Progenitor cell of endocrine pancreas (in vitro differentiated cells): ENCODE data around the gene CDH12. TPM values are rescaled to one million over a fixed set of nuclear protein-coding genes. Genes with fewer than 3 reads are reported as not detected.

Source experiments
- DNase-seq: peaks from one replicate; pipeline ENCODE4 v3.0.0; 2021; ENCODE audit warnings: low spot score; ENCODE audit not compliant: unreplicated experiment
- H3K27ac Mint-ChIP-seq: 2 replicates; pipeline ENCODE4 v1.8.0; 2021; ENCODE audit warnings: mild to moderate bottlenecking, moderate library complexity, mixed read lengths
- H3K27me3 Mint-ChIP-seq: 2 replicates; pipeline ENCODE4 v1.8.0; 2021; ENCODE audit warnings: mixed read lengths
- H3K36me3 Mint-ChIP-seq: 2 replicates; pipeline ENCODE4 v1.8.0; 2022; ENCODE audit warnings: mixed read lengths; ENCODE audit not compliant: insufficient read depth
- H3K4me1 Mint-ChIP-seq: 2 replicates; pipeline ENCODE4 v1.8.0; 2021; ENCODE audit warnings: low read depth, mixed read lengths
- H3K4me3 Mint-ChIP-seq: 2 replicates; pipeline ENCODE4 v1.8.0; 2021; ENCODE audit warnings: low read depth, mild to moderate bottlenecking, moderate library complexity, mixed read lengths
- H3K9me3 Mint-ChIP-seq: 2 replicates; pipeline ENCODE4 v1.8.0; 2021; ENCODE audit warnings: low read depth, mixed read lengths
- total RNA-seq: library from RNA; stranded (reverse); gene quantifications from 2 replicates; pipeline ENCODE4 v1.2.1, GENCODE V29; 2021
- TF ChIP-seq, protein P1 (sequence below): fragments of 200-600 bp; sonication (generic); IDR thresholded peaks from one replicate; pipeline ENCODE4 v1.5.0; 2021; ENCODE audit warnings: antibody characterized with exemption, mild to moderate bottlenecking; ENCODE audit not compliant: unreplicated experiment

The CDH12 gene
- total RNA-seq, 1 donor from 2014 or later, result 2.8 TPM

DNA sequence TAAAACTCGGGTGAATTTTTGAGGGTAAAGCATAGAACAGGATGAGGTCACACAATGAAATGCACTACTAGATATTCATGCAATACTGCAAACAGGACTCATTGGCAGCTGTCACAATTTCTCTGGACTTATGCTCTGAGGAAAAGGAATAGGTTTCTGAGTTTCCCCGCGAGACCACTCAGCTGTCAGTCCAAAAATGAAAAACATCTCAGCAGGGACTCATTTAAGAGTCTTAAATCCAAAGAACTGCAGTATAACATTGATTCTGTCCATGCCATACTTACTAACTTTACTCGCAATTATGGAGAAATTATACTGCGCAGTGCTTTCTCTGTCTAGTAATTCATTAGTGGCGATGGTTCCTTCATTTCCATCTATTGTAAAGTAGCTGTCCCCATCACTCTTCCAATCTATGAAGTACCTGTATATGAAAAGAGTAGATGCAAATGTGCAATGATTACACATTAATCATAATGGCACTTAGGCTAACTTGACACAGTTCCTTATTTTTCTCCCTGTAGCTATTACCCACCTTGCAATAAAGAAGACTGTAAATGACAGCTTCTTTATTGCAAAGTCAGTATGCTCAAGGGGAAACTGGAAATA lies 1070.0 kb downstream of the CDH12 start:
- Mint-ChIP-seq H3K36me3 (no peaks in the 10 kb centered on the region), H3K27ac (no peak overlapping the region), H3K9me3 (peaks cover 8% of the 10 kb centered on the region), H3K27me3 (no peaks in the 10 kb centered on the region), H3K4me3 (no peak overlapping the region), H3K4me1 (peaks cover 2% of the 10 kb centered on the region)
- TF ChIP-seq, protein P1, sequence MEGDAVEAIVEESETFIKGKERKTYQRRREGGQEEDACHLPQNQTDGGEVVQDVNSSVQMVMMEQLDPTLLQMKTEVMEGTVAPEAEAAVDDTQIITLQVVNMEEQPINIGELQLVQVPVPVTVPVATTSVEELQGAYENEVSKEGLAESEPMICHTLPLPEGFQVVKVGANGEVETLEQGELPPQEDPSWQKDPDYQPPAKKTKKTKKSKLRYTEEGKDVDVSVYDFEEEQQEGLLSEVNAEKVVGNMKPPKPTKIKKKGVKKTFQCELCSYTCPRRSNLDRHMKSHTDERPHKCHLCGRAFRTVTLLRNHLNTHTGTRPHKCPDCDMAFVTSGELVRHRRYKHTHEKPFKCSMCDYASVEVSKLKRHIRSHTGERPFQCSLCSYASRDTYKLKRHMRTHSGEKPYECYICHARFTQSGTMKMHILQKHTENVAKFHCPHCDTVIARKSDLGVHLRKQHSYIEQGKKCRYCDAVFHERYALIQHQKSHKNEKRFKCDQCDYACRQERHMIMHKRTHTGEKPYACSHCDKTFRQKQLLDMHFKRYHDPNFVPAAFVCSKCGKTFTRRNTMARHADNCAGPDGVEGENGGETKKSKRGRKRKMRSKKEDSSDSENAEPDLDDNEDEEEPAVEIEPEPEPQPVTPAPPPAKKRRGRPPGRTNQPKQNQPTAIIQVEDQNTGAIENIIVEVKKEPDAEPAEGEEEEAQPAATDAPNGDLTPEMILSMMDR, result no peak
- DNase-seq, result no peak

DNA sequence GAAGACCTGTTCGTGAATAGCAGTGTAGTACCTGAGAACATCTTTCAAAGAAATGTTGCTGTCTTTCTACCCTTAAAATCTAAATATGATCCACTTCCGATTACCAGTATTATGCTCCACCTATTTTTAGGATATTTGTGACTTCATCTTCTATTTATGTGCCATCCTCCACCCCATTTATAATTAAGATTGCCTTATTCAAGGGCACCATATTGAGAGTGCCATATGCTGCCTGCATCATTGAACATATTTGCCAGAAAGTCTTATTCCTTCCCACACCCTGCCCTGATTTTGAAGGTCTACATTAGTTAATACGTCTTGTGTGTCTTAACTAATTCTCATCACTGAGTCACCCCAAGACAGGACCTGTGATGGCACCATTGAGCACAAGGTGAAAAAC lies 1076.7 kb downstream of the CDH12 start:
- no peak for DNase-seq
- Mint-ChIP-seq H3K4me1 (no peaks in the 10 kb centered on the region), H3K4me3 (no peak overlapping the region), H3K27ac (no peak overlapping the region), H3K27me3 (no peaks in the 10 kb centered on the region), H3K36me3 (no peaks in the 10 kb centered on the region), H3K9me3 (no peaks in the 10 kb centered on the region)
- TF ChIP-seq, protein P1, result no peak

DNA sequence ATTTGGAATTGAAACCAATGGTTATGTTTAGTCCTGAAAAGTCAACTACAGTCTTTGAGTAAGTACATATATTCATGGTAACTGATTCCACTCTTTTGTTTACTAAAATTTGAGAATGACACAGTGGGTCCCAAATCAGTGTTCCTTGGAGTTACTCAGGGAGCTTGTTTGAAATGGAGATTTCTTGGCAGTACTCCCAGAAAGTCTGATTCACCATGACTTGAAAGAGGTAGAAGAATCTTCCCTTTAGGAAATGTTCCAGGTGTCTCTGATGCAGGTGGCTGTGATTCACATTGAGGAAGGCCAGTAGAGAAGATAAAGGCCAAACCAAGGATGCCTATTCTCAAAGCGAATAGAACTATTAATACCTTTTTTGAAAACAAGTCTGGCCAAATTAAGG lies 1078.3 kb downstream of the CDH12 start:
- Mint-ChIP-seq H3K36me3 (no peaks in the 10 kb centered on the region), H3K4me1 (no peaks in the 10 kb centered on the region), H3K9me3 (no peaks in the 10 kb centered on the region), H3K4me3 (no peak overlapping the region), H3K27ac (no peak overlapping the region), H3K27me3 (no peaks in the 10 kb centered on the region)
- TF ChIP-seq, protein P1, result no peak
- DNase-seq, result no peak

DNA sequence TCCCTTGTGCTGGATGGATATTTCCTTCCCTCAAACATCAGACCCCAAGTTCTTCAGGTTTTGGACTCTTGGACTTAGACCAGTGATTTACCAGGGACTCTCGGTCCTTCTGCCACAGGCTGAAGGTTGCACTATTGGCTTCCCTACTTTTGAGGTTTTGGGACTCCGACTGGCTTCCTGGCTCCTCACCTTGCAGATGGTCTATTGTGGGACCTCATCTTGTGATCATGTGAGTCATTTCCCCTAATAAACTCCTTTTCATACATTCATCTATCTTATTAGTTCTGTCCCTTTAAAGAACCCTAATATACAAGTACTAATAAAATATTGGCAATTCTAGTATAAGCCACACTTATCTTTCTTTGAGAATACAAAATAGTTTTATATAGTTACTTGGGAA lies 1078.9 kb downstream of the CDH12 start:
- TF ChIP-seq, protein P1, result no peak
- DNase-seq, result no peak

DNA sequence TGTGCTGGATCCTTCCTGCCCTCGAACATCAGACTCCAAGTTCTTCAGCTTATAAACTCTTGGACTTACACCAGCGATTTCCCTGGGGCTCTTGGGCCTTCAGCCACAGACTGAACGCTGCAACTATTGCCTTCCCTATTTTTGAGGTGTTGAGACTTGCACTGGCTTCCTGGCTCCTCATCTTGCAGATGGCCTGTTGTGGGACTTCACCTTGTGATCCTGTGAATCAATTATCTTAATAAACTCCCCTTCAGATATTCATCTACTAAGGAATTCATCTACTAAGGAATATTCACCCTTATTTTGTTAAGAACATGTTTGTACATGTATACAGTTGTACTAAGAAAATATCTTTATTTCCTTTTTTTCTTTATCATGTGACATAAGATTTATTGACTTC lies 1079.7 kb downstream of the CDH12 start:
- TF ChIP-seq, protein P1, result no peak
- no peak overlapping the region for H3K27ac Mint-ChIP-seq
- no peaks in the 10 kb centered on the region for H3K4me1 Mint-ChIP-seq
- H3K27me3 Mint-ChIP-seq, result no peaks in the 10 kb centered on the region
- no peaks in the 10 kb centered on the region for H3K9me3 Mint-ChIP-seq
- H3K36me3 Mint-ChIP-seq, result no peaks in the 10 kb centered on the region
- DNase-seq, result no peak
- H3K4me3 Mint-ChIP-seq, result no peak overlapping the region

More for the DNA sequence above, 1078.9 kb downstream of the CDH12 start:
- Mint-ChIP-seq H3K9me3 (no peaks in the 10 kb centered on the region), H3K27me3 (no peaks in the 10 kb centered on the region), H3K27ac (no peak overlapping the region), H3K36me3 (no peaks in the 10 kb centered on the region), H3K4me3 (no peak overlapping the region), H3K4me1 (no peaks in the 10 kb centered on the region)
